Measurements from ENCODE around the gene ERICH3.

DNA sequence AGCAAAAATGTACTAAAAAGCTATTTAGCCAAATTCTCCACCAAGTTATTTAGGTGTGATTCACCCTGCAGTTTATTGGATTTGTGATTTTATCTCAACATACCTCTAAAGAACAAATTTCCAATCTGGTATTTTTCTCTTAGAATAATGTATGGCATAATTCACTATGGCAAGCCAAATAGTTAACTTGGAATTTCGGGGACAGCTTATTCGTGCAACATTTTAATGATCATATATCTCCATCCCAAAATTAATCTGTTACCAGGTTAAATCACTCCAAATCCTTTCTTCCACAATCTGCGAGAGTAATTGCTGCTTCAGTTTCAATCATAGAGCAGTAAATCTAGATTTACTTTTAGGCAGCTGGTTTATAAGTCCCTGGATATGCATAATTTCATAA, 53.4 kb downstream of the ERICH3 start:
- TF ChIP-seq, protein P1, sequence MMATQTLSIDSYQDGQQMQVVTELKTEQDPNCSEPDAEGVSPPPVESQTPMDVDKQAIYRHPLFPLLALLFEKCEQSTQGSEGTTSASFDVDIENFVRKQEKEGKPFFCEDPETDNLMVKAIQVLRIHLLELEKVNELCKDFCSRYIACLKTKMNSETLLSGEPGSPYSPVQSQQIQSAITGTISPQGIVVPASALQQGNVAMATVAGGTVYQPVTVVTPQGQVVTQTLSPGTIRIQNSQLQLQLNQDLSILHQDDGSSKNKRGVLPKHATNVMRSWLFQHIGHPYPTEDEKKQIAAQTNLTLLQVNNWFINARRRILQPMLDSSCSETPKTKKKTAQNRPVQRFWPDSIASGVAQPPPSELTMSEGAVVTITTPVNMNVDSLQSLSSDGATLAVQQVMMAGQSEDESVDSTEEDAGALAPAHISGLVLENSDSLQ (IDR thresholded peaks at IDR 0.05), result no peak
- TF ChIP-seq SP1 (IDR thresholded peaks at IDR 0.05) (no peak), TARDBP (IDR thresholded peaks at IDR 0.05) (no peak), ELF4 (IDR thresholded peaks at IDR 0.05) (no peak), LEF1 (IDR thresholded peaks at IDR 0.05; ENCODE audit: borderline replicate concordance) (no peak), L3MBTL2 (conservative IDR thresholded peaks at IDR 0.05) (no peak), NFRKB (IDR thresholded peaks at IDR 0.05) (no peak), FOXA1 (IDR thresholded peaks at IDR 0.05) (no peak), ARNT (IDR thresholded peaks at IDR 0.05) (no peak)
